ENCODE data around the gene RD3L. TPM values are rescaled to one million over a fixed set of nuclear protein-coding genes. Genes with fewer than 3 reads are reported as not detected.

Gene RD3L
- total and polyA plus RNA-seq, 9 of the 15 experiments (the other 6 are each of a cell fraction or from before 2014, with no cell fraction given) = 0.14 TPM; not detected in 8

- TF ChIP-seq CTCF (IDR thresholded peaks at IDR 0.05 in 2 of 3, conservative IDR thresholded peaks at IDR 0.05 in 1 of 3; ENCODE audit: insufficient read depth in 2 of 3, low read depth in 1 of 3, low read length in 3 of 3) = no peak
Observed at GRCh38 chr14:103894034-103894722, 48.2 kb downstream of the RD3L start (continued).

- DNase-seq (ENCODE audit: extremely low read depth in 1 of 4, low spot score in 3 of 4) = no peak
- H4K20me1 ChIP-seq (replicated peaks; ENCODE audit: control insufficient read depth, insufficient read depth, low read length) = no peaks in the 10 kb centered on the region; the same call in 1 of the 2 replicates
- H3K9me3 ChIP-seq (replicated peaks; ENCODE audit: control insufficient read depth, insufficient read depth, low read depth, low read length) = no peaks in the 10 kb centered on the region
- POLR2A ChIA-PET = no interaction called here
- H3K4me1 ChIP-seq (replicated peaks in 1 of 2; ENCODE audit: control insufficient read depth in 2 of 2, insufficient read depth in 2 of 2, low read length in 2 of 2) = peaks cover 4 to 33% of the 10 kb centered on the region in 2 experiments; a peak in 4 of 5 replicates
- no peaks in the 10 kb centered on the region for H3K9me1 ChIP-seq (ENCODE audit: control insufficient read depth, insufficient read depth, low read length)
- FAIRE-seq = no peak
- peaks cover 6 to 24% of the 10 kb centered on the region in 2 experiments; a peak in 3 of 5 replicates for H3K27me3 ChIP-seq (ENCODE audit: control insufficient read depth in 2 of 2, insufficient read depth in 2 of 2, low read length in 2 of 2)
- H3K79me2 ChIP-seq (ENCODE audit: control insufficient read depth, insufficient read depth, low read length) = no peaks in the 10 kb centered on the region
- H3K36me3 ChIP-seq (ENCODE audit: control insufficient read depth, insufficient read depth, low read length) = no peaks in the 10 kb centered on the region
- H2AFZ ChIP-seq (ENCODE audit: low read depth, low read length) = no peak overlapping the region
- in situ Hi-C loops (cut with MboI) = no loop called here
- 23% methylated on average over 8 of the region's 8 CpGs for WGBS (ENCODE audit: insufficient coverage, low coverage, missing lambda C conversion rate)
- no peak overlapping the region for H3K4me2 ChIP-seq (ENCODE audit: insufficient read depth, low read length)
- no peak overlapping the region for H3K4me3 ChIP-seq
- CTCF ChIA-PET (ENCODE audit: low intra/inter-chr PET ratio) = no interaction called here
- ATAC-seq = no peak
- H3K27ac ChIP-seq (ENCODE audit: extremely low read depth, low read depth, low read length) = no peak overlapping the region
- TF ChIP-seq ATF1 (CRISPR knock-in tag; IDR thresholded peaks at IDR 0.05) (no peak), ATF1 (tag; IDR thresholded peaks at IDR 0.05) (no peak), GTF3C2 (IDR thresholded peaks at IDR 0.05; ENCODE audit: borderline replicate concordance, extremely low read depth, insufficient read length) (peak; percentile 7), POLR2G (IDR thresholded peaks at IDR 0.05; ENCODE audit: low read depth, low read length) (no peak), PCBP2 (IDR thresholded peaks at IDR 0.05; ENCODE audit: low read depth, low read length, poor library complexity, severe bottlenecking) (no peak), PHB2 (IDR thresholded peaks at IDR 0.05; ENCODE audit: low read depth) (no peak), ZNF436 (CRISPR knock-in tag; IDR thresholded peaks at IDR 0.05) (peak; percentile 58; the same call in 1 of the 2 replicates), ZNF3 (CRISPR knock-in tag; IDR thresholded peaks at IDR 0.05) (peak; percentile 94), RBM25 (IDR thresholded peaks at IDR 0.05; ENCODE audit: low read depth, low read length, severe bottlenecking) (peak; percentile 64), ZFP36 (IDR thresholded peaks at IDR 0.05; ENCODE audit: low read depth, low read length, partially characterized antibody) (peak; percentile 96), ETV1 (tag; conservative IDR thresholded peaks at IDR 0.05; ENCODE audit: low read depth) (no peak)
- H3K9ac ChIP-seq (ENCODE audit: insufficient read depth in 1 of 2, low read depth in 2 of 2, low read length in 2 of 2) = no peak overlapping the region; a peak in 1 of 4 replicates
- no TSS peak for BruUV-seq (replicated peaks)
- intact Hi-C loops (cut with micrococcal nuclease) = no loop called here
Observed at GRCh38 chr14:103892247-103892646, 50.1 kb downstream of the RD3L start.
